SW480 (cell line): Measurements from ENCODE around the gene PPP5C.
"Not testable (repeated sequence)": the region's sequence is repeated elsewhere in the genome, so short reads cannot be mapped to it uniquely, and the experiment has no call there.

Source experiments
- DNase-seq: peaks from one replicate; pipeline ENCODE4 v3.0.0-alpha.2; 2016; ENCODE audit warnings: low spot score

PPP5C gene

GRCh38 chr19:46409191-46409590 lies 62.3 kb downstream of the PPP5C start:
- no peak for DNase-seq

DNA sequence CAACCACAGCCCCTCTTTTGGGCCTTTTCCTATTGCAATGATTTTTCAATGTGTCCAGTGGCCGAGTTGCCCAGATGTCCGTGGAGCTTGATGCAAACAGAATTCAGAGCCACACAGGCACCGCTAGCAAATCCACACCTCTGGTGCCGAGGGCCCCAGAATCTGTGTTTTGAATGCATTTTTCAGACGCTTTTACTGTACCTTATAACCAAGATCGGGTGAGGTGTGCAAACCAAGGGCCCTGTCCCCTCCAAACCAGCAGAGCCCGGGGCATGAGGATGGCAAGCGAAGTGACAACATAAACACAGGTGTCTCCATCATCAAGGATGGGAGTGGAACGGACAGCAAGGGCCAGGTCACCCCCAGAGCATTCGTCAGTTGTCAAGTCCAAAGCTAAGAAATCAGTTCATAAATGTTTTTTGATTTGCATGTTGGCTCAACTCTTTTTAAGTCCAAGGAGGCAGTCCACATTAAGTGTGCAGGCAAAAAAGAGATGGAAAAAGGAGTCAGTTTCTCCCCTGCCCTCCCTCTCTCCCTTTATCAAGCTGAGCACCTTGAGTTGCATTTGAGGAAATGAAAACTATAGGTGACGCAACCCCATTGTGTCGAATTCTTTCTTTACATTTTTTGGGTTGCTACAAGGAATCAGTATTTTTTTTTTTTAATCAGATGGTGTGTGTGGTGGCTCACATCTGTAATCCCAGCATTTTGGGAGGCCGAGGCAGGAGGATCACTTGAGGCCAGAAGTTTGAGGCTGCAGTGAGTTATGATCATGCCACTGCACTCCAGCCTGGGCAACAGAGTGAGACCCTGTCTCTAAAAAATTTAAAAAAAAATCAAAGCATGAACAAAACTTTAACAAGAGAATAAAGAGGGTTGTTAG lies 63.6 kb downstream of the PPP5C start:
- no peak for DNase-seq

DNA sequence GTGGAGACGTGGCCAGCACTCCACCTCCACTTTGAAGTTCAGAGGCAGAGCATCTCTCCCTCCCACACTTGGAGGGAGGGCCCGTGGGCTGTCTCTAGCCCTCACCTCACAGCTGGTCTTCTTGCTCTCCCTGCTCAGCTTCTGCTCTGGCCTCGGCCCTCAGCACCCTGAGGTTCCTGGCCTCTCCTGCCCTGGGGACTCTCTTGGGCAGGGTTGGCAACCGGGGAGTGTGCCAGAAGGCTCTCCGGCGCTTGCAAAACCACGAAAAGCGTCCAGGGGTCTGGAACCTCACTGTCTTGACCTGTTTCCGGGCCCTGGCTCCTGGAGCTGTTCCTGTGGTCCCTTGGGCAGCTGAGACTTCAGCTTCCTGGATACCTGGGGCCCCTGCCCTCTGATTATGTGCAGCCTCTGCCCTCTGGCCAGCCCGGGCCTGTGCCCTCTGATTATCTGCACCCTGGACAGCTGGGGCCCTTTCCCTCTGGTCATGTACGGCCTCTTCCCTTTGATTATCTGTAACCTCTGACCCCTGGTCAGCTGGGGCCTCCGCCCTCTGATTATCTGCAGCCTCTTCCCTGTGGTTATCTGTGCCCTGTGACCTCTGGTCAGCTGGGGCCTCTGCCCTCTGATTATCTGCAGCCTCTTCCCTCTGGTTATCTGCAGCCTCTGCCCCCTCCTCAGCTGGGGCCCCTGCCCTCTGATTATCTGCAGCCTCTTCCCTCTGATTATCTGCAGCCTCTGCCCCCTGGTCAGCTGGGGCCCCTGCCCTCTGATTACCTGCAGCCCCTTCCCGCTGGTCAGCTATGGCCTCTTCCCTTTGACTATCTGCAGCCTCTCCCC lies 64.4 kb downstream of the PPP5C start:
- DNase-seq = no peak

DNA sequence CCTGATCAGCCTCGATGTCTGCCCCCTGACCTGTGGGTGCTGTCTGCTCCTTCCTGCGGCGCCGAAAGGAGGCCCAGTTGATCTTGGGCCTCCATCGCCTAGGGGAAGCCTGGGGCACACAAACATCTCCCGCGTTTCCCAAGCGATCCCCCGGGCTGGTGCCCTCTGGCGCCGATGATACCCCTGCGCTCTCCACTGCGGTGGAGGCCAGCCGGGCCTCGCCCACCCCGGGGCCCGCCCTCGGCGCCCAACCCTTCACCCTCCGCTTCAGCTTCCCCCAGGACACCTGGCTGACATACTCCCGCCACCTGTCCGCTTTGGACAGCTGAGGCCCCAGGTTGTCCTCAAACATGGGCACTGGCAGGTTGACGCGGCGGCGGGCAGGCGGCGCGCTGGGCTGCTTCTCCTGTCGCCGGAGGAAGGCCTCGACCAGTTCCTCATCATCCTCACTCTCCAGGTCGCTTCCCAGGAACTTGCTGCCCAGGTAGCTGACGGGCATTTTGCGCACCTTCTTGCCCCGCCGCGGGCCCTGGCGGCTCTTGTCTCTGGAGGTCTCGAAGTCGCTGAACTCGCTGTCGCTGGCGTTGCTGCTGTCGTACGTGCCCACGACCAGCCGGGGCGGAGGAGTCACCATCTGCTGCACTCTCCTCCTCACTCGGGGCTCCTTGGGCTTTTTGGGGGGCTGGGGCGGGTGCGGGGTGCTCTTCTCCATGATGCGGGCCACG lies 65.2 kb downstream of the PPP5C start:
- DNase-seq = no peak

DNA sequence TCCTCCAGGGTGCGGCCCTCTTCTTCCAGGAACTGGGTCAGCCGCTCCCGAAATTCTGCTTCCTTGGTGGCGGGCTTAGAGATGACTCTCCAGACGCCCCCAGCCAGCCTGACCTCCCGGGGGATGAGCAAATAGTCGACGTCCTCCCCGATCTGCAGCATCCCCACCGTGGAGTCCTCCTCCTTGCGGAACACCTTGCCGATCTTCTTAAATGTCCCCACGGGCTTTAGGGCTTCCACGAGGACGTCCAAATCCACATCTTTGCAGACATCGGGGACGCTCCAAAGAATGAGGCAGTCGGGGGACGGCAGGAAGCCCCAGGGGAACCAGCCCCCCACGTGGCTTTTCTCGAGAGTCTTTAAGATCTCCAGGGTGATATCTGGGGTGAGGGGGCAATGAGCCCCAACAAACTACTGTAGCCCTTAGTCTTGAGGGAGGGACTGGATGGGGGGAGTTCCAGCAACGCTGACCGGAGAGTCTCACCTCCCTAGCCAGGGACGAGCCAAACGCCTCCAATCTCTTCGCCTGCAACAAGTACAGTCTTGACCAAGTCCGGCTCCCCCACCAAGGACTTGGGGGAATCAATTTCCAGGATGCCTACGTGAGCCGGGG lies 65.9 kb downstream of the PPP5C start:
- DNase-seq = no peak

DNA sequence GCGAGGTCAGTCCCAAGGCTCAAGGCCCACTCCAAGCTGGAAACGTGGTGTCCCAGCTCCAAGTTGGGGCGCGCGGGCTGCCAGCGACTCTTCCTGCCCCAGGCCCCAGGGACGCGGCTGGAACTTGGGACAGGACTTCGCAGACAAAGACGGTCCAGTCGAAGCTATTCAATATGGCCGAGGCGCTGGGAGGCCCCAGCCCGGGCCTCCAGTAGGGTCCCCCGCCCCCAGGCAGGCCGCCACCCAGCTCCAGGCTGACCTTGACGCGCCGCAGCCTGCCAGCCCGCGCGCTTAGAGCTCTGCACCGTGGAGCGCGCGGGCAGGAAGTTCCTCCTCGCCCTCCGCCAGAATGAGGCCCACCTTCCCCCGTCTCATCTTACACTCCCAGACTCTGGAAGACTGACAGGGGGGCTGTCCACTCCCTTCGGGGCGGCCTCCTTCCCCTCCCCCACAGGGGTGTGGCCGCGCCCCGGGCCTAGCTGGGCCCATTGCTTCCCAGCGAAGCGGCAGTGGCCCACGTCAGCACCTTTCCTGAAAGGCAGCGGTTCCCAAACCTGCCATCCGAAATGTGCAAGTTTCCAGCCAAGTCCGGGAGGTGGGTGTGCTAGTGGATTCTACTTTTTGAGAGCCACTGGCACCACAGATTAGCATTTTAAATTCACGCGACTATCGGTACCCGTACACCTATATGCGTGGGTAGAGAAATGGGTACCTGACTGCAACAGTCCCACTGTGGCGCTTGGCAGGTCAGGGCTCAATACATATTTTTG lies 66.6 kb downstream of the PPP5C start, which contains the start of gene CCDC8:
Gene CCDC8, minus strand, starts transcription at position 303 of the 770 bp plus-strand sequence. CDS start 754 bp downstream, outside the sequence.
- DNase-seq = no peak

DNA sequence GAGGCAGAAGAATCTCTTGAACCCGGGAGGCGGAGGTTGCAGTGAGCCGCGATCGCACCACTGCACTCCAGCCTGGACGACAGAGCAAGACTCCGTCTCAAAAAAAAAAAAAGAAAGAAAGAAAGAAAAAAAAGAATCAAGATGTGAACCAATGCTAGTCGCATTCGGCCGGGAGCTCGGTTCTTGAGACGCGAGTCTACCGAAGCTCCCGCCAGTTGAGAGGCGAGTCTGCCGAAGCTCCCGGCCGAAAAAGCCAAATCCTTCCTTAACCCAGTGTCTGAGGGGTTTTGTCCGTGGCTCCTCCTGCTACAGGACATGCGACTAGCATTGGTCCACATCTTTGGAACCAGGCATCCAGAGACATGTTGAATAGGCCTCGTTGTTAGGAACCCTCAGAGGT lies 68.0 kb downstream of the PPP5C start:
- DNase-seq = not testable (repeated sequence)

DNA sequence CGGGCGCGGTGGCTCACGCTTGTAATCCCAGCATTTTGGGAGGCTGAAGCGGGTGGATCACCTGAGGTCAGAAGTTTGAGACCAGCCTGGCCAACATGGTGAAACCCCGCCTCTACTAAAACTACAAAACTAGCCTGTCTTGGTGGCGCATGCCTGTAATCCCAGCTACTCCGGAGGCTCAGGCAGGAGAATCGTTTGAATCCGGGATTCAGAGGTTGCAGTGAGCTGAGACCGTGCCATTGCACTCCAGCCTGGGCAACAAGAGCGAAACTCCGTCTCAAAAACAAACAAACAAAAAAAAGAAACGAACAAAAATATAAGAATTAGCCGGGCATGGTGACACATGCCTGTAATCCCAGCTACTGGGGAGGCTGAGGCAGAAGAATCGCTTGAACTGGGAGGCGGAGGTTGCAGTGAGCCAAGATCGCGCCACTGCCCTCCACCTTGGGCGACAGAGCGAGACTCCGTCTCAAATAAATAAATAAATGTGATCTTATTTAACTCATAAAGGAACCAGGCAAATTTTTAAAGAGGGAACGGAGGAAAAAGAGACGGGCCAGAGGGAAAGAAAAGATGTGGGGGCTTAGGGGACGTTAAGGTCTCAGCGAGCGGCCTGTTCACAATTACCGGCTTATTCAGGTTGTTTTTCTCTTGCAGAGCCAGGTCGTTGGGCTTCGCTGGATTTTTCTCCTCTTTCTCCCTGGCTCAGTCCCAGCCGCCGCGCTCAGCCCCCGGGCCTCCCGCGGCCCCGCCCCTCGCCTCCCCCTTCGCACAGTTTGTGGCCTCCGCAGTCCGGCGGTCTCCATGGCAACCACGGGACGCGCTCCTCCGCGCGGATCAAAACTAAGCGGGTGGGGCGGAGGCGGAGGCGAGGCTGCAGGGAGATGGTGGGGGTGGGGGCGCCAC lies 69.2 kb downstream of the PPP5C start:
- DNase-seq = peak; percentile 79

GRCh38 chr19:46420056-46420455 lies 73.2 kb downstream of the PPP5C start:
- DNase-seq = no peak

DNA sequence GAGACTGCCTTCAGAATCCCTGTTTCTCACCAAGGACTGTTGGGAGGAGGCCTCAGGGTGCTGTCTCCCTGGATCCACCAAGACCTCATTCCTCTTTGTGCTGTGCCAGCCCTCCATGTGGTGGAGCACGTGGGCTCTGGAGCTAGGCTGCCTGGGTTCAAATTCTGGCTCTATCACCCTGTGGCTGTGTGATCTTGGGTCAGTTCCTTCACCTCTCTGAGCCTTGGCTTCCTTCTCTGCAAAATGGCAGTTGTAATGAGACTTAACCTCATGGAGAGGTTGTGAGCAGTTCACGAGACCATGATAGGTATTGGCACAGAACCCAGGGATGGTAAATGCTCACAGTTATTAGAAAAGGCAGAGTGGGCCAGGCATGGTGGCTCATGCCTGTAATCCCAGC lies 75.5 kb downstream of the PPP5C start:
- DNase-seq = no peak

GRCh38 chr19:46423188-46423587 lies 76.3 kb downstream of the PPP5C start:
- no peak for DNase-seq

GRCh38 chr19:46426035-46426505 lies 79.2 kb downstream of the PPP5C start:
- no peak for DNase-seq

GRCh38 chr19:46426506-46427162 lies 79.7 kb downstream of the PPP5C start:
- no peak for DNase-seq

GRCh38 chr19:46427518-46428045 lies 80.7 kb downstream of the PPP5C start:
- no peak for DNase-seq

DNA sequence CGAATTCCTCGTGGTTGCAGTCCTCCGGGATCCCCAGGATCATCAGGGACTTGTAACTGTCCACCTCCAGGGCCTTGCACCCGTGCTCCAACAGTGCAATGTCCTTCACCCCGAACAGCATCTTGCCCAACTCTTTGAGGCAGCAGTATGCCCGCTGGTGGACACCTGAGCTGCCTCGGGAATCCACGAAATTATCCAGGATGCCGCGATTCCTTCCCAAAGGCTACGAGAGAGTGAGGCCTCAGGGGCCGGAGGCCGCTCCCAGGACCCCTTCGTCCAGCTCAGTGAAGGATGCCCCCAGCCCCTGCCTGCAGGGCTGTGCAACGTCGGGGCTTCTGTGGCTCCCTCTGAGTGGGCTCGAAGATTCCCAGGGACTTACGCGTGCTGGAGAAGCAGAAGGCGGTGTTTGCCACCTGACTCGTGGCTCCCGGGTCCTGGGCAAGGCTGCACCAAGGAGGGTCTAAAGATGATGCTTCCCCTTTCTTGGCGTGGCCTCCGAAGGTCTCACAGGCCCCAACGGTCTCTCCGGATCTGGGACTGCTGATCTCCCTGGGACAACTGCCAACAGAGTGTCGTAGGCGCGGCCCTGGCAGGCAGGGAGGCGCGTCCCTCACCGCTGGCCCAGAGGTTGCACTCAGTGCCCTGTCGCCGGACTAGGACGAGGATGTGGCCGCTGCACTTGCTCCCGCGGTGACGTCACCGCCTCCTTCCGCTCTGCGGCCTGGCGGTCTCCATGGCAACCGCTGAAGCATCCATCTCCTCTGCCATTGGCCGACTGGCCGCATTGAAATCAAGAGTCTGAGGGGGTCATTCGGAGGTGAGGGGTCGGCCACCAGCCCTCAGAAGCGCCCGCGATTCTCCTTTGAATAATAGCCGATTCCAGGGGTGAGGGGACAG lies 81.6 kb downstream of the PPP5C start, which contains the start of gene PNMA8C:
Gene PNMA8C, minus strand, starts transcription at position 698 of the 897 bp plus-strand sequence. Its CDS starts 577 bp downstream, at position 121.
- DNase-seq = peak; percentile 67

GRCh38 chr19:46429999-46430398 lies 83.1 kb downstream of the PPP5C start:
- DNase-seq = no peak

GRCh38 chr19:46431824-46432223 lies 84.9 kb downstream of the PPP5C start:
- no peak for DNase-seq

DNA sequence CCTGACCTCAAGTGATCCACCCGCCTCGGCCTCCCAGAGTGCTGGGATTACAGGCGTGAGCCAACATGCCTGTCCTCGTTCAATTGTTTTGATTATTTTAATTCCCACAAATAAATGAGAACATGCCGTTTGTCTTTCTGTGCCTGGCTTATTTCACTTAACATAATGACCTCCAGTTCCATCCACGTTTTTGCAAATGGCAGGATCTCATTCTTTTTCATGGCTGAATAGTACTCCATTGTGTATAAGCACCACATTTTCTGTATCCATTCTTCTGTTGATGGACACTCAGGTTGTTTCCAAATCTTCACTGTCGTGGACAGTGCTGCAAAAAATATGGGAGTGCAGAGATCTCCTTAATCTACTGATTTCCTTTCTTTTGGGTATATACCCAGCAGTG lies 86.6 kb downstream of the PPP5C start:
- DNase-seq = not testable (repeated sequence)
